ENCODE results near the gene ADGRG6. TPM values are rescaled to one million over a fixed set of nuclear protein-coding genes. Genes with fewer than 3 reads are reported as not detected.

The ADGRG6 gene
- total and polyA plus RNA-seq, 8 donors = 1.1 to 102 (median 8.9) TPM

GRCh38 chr6:142395266-142395665 lies 93.5 kb downstream of the ADGRG6 start:
- TF ChIP-seq POLR2A (IDR thresholded peaks at IDR 0.05) (no peak), EP300 (IDR thresholded peaks at IDR 0.05) (no peak), CTCF (IDR thresholded peaks at IDR 0.05) (no peak), POLR2AphosphoS5 (IDR thresholded peaks at IDR 0.05) (no peak)
- H3K9me3 ChIP-seq = no peaks in the 10 kb centered on the region
- no peak for DNase-seq
- peaks cover 0 to 7% (median 2%) of the 10 kb centered on the region in 4 donors for H3K36me3 ChIP-seq
- 84 to 92% (median 89%) methylated on average over 3 of the region's 3 CpGs for WGBS, 5 donors
- peaks cover 0 to 3% (median 0%) of the 10 kb centered on the region in 4 donors for H3K4me1 ChIP-seq
- intact Hi-C loops (cut with DNase I; ENCODE audit: low total_unique reads) = no loop called here
- no peaks in the 10 kb centered on the region for H3K27me3 ChIP-seq
- no peak overlapping the region for H3K27ac ChIP-seq
- no peak overlapping the region for H3K4me3 ChIP-seq

GRCh38 chr6:142395768-142396231 lies 94.0 kb downstream of the ADGRG6 start:
- Histone ChIP-seq H3K36me3 (peaks cover 0 to 7% (median 2%) of the 10 kb centered on the region in 4 donors), H3K4me3 (no peak overlapping the region), H3K9me3 (no peaks in the 10 kb centered on the region), H3K27me3 (no peaks in the 10 kb centered on the region), H3K27ac (no peak overlapping the region), H3K4me1 (peaks cover 0 to 3% (median 0%) of the 10 kb centered on the region in 4 donors)
- intact Hi-C loops (cut with DNase I; ENCODE audit: low total_unique reads) = no loop called here
- 53 to 80% (median 71%) methylated on average over 1 of the region's 1 CpG for WGBS, 5 donors
- no peak for DNase-seq
- TF ChIP-seq EP300 (IDR thresholded peaks at IDR 0.05) = no peak
- TF ChIP-seq CTCF (IDR thresholded peaks at IDR 0.05) = no peak
- TF ChIP-seq POLR2AphosphoS5 (IDR thresholded peaks at IDR 0.05) = no peak
- TF ChIP-seq POLR2A (IDR thresholded peaks at IDR 0.05) = no peak

GRCh38 chr6:142398353-142398752 lies 96.5 kb downstream of the ADGRG6 start:
- no peaks in the 10 kb centered on the region for H3K4me1 ChIP-seq
- WGBS, 5 donors = 81 to 90% (median 86%) methylated on average over 4 of the region's 4 CpGs
- no peak for DNase-seq
- H3K4me3 ChIP-seq = no peak overlapping the region
- H3K9me3 ChIP-seq = no peaks in the 10 kb centered on the region
- no peaks in the 10 kb centered on the region for H3K27me3 ChIP-seq
- TF ChIP-seq EP300 (IDR thresholded peaks at IDR 0.05) (no peak), POLR2AphosphoS5 (IDR thresholded peaks at IDR 0.05) (no peak), POLR2A (IDR thresholded peaks at IDR 0.05) (no peak), CTCF (IDR thresholded peaks at IDR 0.05) (no peak)
- H3K27ac ChIP-seq = no peak overlapping the region
- peaks cover 0 to 7% (median 2%) of the 10 kb centered on the region in 4 donors for H3K36me3 ChIP-seq
- intact Hi-C loops (cut with DNase I; ENCODE audit: low total_unique reads) = no loop called here

- WGBS, 5 donors = 80 to 91% (median 85%) methylated on average over 2 of the region's 2 CpGs
- Histone ChIP-seq H3K4me3 (no peak overlapping the region), H3K27me3 (no peaks in the 10 kb centered on the region), H3K36me3 (peaks cover 0 to 7% (median 2%) of the 10 kb centered on the region in 4 donors), H3K9me3 (no peaks in the 10 kb centered on the region), H3K4me1 (no peaks in the 10 kb centered on the region), H3K27ac (no peak overlapping the region)
- intact Hi-C loops (cut with DNase I; ENCODE audit: low total_unique reads) = no loop called here
- DNase-seq = no peak
- no peak for TF ChIP-seq POLR2AphosphoS5 (IDR thresholded peaks at IDR 0.05)
- TF ChIP-seq EP300 (IDR thresholded peaks at IDR 0.05) = no peak
- no peak for TF ChIP-seq POLR2A (IDR thresholded peaks at IDR 0.05)
- TF ChIP-seq CTCF (IDR thresholded peaks at IDR 0.05) = no peak
These were observed 97.9 kb downstream of the ADGRG6 start for GRCh38 chr6:142399739-142400138.
